Fibroblast of the aortic adventitia (primary cell): Measurements from ENCODE around the gene SH3GL3. TPM values are rescaled to one million over a fixed set of nuclear protein-coding genes. Genes with fewer than 3 reads are reported as not detected.

Experiments used
- DNase-seq: peaks from one replicate; pipeline ENCODE4 v3.0.0-alpha.2; 2010; ENCODE audit warnings: low read depth
- H3K4me3 ChIP-seq: 2 replicates; pipeline ENCODE4 v1.5.1; 2011; ENCODE audit warnings: low read depth, mild to moderate bottlenecking, control low read depth, low read length, moderate library complexity
- total RNA-seq: library from RNA; depleted of rRNA; stranded (reverse); fragments of >200 nt; gene quantifications from 2 replicates; pipeline ENCODE4 v1.2.3, GENCODE V29; 2012; ENCODE audit warnings: low replicate concordance
- TF ChIP-seq, protein P1 (sequence below): IDR thresholded peaks from 2 replicates; pipeline ENCODE4 v1.5.1; 2011; ENCODE audit warnings: mild to moderate bottlenecking, low read length, control low read depth, inconsistent platforms; ENCODE audit not compliant: insufficient read depth

The SH3GL3 gene
- total RNA-seq, 1 donor = 0.09 TPM

DNA sequence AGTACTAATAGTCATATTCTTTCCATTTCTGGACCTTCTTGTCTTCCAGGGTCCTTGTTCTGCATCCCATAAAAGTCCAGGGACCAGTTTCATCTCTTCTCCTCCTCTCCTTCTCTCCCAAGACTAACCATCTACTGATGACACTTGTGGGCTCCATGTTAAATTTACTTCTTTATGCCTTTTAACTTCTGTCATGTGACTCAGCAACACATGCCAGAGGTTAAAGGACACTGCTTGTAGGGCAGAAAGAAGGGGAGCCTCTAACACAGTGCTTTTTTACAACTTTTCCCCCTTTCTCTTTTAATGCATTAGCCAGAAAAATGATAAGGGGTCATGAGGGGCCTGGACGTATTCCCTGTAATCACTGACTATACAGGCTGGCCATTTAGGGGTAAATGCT lies 10.0 kb downstream of the SH3GL3 start:
- TF ChIP-seq, protein P1, sequence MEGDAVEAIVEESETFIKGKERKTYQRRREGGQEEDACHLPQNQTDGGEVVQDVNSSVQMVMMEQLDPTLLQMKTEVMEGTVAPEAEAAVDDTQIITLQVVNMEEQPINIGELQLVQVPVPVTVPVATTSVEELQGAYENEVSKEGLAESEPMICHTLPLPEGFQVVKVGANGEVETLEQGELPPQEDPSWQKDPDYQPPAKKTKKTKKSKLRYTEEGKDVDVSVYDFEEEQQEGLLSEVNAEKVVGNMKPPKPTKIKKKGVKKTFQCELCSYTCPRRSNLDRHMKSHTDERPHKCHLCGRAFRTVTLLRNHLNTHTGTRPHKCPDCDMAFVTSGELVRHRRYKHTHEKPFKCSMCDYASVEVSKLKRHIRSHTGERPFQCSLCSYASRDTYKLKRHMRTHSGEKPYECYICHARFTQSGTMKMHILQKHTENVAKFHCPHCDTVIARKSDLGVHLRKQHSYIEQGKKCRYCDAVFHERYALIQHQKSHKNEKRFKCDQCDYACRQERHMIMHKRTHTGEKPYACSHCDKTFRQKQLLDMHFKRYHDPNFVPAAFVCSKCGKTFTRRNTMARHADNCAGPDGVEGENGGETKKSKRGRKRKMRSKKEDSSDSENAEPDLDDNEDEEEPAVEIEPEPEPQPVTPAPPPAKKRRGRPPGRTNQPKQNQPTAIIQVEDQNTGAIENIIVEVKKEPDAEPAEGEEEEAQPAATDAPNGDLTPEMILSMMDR = no peak
- DNase-seq = no peak
- no peak overlapping the region for H3K4me3 ChIP-seq

DNA sequence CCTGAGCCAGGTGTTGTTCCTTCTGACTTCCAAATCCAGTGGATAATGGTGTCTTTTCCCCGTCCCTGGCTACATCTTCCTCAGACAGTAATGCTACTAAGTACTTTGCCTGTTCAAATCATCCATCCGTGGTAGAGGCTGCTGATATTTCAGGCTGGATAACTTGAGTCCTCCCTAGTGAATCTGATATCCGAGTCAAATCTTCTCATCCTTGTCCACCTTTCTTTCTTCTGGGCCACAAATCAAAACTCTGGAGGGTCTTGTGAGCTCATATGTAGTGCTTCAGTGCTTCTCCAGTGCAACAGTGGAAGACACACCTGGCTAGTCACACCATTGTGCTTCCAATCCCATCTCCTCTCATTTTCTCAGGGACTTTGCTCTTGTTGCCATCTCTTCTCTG lies 11.2 kb downstream of the SH3GL3 start:
- TF ChIP-seq, protein P1 = no peak
- no peak for DNase-seq
- H3K4me3 ChIP-seq = no peak overlapping the region

DNA sequence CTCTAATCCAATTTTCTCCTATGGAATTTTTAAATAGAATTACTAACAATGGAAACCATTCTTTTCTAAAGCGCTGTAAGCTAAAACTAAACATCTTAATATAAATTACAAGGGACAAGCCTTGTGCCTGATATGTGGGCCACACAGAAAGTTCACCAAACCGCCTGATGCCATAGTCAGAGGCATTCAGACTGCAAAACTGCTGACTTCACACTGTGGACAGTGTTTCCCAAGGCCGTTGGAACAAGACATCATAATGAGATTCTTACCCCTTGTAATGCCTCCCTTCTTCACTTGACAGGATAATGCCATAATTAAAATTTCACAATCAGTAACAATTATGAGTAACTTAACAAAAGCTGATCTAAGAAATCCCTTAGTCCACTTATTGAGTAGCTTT lies 14.9 kb downstream of the SH3GL3 start:
- TF ChIP-seq, protein P1 = no peak
- no peak for DNase-seq
- H3K4me3 ChIP-seq = no peak overlapping the region

DNA sequence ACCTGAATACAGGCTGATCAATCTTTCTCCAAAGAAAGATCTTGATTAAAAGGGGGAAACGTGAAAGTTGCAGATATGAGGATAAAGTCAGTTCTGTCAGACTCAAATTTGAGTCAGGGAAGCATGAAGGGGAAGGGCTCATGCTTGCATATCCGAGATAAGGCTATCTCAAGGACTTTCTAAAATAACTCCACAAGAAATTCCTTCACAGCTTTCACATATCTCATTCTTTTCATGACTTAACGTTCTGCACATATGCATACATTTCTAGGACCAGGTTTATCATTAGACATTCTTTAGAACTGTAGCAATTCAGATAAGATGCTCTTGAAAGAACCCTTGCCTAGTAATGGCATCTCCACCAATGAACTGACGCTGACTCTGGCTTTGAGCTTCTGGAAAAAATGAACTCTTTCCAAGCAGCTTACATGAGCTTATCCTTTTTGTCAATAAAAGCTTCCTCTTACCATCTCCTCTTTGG lies 15.9 kb downstream of the SH3GL3 start:
- TF ChIP-seq, protein P1 = no peak
- DNase-seq = no peak
- no peak overlapping the region for H3K4me3 ChIP-seq

DNA sequence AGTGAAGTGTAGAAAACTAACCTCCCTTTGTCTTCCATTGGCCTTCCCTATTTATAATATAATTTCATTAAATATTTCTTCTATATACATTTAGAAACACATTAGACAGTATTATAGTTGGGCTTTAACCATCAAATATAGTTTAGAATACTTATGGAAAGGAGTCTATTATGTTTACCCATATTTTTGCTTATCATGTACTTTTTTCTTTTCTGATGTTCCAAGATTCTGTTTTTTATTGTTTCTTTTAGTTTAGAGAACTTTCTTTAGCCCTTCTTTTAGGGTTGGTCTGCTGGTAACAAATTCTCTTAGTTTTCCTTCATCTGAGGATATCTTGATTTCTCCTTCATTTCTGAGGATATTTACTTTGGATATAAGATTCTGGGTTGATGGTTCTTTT lies 23.7 kb downstream of the SH3GL3 start:
- TF ChIP-seq, protein P1 = no peak
- no peak for DNase-seq
- no peak overlapping the region for H3K4me3 ChIP-seq

DNA sequence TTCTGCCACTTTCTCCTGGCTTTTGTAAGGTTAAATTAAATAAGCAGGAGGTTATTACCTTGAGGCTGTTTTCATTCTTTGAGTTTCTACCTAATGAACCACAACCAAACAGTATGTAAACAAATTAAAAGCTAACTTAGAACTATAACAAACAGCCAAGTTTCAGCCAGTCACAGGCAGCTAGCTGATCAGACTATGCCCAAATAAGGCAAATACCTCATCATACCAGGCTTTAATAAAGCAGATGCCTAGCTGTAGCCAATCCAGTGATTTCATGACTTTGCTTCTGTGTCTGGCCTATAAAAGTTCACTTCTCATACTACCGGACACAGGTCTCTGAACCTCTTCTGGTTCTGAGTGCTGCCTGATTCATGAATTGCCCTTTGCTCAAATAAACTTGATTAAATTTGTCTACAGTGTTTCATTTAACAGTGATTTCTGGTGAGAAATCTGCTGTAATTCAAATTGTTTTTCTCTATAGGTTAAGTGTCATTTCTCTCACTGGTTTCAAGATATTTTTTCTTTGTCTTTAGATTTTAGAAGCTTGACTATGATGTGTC lies 24.2 kb downstream of the SH3GL3 start:
- DNase-seq = no peak
- TF ChIP-seq, protein P1 = no peak
- no peak overlapping the region for H3K4me3 ChIP-seq

DNA sequence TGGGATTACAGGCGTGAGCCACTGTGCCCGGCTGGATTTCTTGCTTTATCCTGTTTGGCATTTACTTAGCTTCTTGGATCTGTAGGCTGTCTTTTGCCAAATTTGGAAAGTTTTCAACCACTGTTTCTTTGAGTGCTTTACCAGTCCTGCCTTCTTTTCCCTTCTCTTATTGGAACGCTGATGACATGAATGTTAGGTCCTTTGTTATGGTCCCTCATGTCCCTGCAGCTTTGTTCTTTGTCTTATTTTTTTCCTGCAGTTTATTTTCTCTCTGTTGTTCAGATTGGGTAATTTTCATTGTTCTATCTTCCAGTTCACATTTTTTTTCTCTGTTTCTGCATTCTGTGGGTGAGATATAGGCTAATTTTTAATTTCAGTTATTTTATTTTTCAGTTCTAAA lies 25.0 kb downstream of the SH3GL3 start:
- TF ChIP-seq, protein P1 = no peak
- DNase-seq = no peak

More for the DNA sequence above, 25.0 kb downstream of the SH3GL3 start:
- H3K4me3 ChIP-seq = no peak overlapping the region
